ENCODE measurements around the gene CCDC117. TPM values are rescaled to one million over a fixed set of nuclear protein-coding genes. Genes with fewer than 3 reads are reported as not detected.
"Not testable (repeated sequence)": the region's sequence is repeated elsewhere in the genome, so short reads cannot be mapped to it uniquely, and the experiment has no call there.

Gene CCDC117
- total RNA-seq, 1 donor from 2014 or later, result 12.3 TPM

DNA sequence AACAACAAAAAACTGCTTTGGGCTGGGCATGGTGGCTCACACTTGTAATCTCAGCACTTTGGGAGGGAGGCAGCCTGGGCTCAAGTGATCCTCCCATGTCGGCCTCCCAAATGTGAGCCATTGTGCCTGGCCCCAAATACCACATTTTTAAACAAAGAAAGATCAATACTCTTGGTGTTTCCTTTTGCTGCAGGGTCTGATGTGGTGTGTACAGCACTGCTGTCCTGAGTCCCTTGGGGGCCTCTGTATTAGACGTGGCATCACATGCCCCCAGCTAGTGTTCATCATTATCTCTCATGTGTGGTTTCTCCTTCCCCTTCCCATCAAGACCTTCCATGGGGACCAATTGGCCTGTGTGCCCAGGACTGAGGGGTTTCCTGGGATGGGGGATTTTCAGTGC is 48.4 kb downstream of the CCDC117 start:
- intact Hi-C loops (cut with DNase I), result no loop called here
- DNase-seq (ENCODE audit: low spot score), result no peak

DNA sequence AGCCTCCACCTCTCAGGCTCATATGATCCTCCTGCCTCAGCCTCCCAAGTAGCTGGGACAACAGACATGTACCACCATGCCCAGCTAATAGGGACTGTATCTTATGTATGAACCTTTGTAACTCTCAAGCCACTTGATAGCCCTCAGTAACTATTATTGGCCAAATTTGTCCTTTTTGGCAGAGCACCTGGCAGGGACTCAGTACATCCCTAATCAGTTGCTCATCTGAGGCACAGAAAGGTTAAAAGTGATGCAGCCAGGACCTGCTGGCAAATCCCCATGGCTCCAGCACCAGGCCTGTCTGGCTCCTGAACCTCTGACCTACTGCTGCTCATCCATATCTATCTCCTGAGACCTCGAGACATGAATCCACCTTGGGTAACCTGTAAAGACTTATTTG is 49.0 kb downstream of the CCDC117 start:
- DNase-seq (ENCODE audit: low spot score), result no peak

DNA sequence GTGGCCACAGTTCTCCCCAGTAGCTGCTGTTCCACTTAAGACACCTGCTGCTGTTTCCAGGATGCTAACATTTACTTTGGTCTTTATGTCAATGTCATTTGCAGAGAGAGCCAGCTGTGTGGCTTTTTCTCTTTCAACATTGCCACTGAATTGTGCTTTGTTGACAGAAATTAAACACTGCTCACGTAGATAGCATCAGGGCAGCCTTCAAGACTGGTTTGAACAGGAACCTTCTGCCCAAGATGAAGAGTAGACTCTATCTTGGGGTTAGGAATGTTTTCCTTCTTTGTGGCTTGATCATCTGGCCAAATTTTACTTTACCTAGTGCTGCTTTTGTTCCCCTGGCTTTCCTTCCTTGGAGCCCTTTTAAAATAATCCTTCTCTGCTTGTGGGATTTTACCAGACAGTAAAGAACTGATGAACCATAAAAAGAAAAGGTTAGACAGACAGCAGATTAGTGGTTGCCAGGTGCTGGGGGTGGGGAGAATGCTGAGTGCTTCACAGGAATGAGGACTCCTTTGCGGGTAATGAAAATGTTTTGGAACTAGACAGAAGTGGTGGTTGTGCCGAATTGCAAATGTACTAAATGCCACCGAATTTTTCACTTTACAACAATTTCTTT is 50.5 kb downstream of the CCDC117 start:
- DNase-seq (ENCODE audit: low spot score), result no peak
- intact Hi-C loops (cut with DNase I), result no loop called here

More for the DNA sequence above, 49.0 kb downstream of the CCDC117 start:
- intact Hi-C loops (cut with DNase I), result no loop called here

DNA sequence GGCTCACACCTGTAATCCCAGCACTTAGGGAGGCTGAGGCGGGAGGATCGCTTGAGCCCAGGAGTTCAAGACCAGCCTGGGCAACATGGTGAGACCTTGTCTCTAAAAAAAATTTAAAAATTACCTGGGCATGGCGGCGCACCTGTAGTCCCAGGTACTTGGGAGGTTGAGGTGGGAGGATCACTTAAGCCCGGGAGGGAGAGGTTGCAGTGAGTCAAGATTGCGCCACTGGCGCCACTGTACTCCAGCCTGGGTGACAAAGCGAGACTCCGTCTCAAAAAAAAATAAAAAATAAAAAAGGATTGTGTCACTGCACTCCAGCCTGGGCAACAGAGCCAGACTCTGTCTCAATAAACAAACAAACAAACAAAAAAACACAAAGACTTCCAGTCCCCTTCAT is 52.0 kb downstream of the CCDC117 start:
- DNase-seq (ENCODE audit: low spot score); intact Hi-C loops (cut with DNase I): not testable (repeated sequence)

DNA sequence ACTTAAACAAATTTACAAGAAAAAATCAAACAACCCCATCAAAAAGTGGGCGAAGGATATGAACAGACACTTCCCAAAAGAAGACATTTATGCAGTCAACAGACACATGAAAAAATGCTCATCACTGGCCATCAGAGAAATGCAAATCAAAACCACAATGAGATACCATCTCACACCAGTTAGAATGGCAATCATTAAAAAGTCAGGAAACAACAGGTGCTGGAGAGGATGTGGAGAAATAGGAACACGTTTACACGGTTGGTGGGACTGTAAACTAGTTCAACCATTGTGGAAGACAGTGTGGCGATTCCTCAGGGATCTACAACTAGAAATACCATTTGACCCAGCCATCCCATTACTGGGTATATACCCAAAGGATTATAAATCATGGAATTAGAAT is 53.9 kb downstream of the CCDC117 start:
- intact Hi-C loops (cut with DNase I), result not testable (repeated sequence)

DNA sequence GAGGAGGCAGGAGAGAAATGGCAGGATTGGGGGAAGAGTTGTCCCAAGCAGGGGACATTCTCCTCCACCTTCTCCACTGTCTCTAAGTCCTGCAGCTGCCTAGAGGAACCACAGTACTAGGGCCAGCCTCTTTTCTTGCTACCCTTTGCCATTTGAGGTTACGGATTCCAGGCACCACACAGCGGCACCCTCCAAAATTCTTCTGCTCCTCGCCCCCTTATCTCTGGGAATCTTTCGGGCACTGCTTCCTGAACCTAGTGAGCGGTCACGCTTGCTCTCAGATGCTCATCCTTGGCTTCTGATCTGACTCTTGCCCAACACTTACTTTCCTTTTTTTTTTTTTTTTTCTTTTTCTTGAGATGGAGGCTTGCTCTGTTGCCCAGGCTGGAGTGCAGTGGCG is 54.4 kb downstream of the CCDC117 start:
- intact Hi-C loops (cut with DNase I), result no loop called here
- no peak for DNase-seq (ENCODE audit: low spot score)

More for the DNA sequence above, 53.9 kb downstream of the CCDC117 start:
- DNase-seq (ENCODE audit: low spot score), result not testable (repeated sequence)

DNA sequence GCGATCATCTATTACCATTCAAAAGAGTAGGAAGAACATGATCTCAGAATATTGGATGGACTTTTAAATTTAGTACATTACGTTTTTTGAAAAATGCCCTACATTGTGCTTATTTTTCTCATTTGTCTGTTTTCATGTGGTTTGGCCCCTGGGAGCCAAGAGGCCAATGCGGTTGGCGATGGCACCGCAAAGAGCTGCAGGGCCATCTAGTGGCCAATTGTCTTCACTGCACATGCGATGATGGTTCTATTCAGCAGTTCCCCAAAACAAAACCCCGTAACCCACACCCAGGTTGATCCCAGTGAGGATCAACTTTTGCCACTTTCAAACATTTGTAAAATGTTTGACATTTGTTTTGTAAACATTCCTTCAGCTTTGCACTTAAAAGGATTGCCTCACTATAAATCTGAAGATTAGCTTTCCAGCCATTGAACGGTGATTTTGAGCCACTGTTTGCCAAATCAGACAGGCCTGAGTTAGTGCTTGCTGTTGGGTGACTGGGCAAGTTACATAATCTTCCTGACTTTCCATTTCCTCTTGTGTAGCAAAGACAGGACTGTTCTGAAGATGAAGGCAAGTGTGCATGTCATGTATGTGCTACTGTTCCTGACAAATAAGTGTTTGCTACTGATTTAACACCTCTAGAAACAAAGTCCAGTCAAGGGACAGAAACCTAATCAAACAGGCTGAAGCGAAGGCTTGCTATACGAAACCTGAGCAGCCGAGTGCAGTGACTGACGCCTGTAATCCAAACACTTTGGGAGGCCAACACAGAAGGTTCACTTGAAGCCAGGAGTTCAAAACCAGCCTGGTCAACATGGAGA is 57.1 kb downstream of the CCDC117 start:
- DNase-seq (ENCODE audit: low spot score), result peak; percentile 81
- intact Hi-C loops (cut with DNase I), result loop anchor here (2.0 kb wide), 1 partner anchor 231 kb away; no protein-coding TSS in a partner anchor

DNA sequence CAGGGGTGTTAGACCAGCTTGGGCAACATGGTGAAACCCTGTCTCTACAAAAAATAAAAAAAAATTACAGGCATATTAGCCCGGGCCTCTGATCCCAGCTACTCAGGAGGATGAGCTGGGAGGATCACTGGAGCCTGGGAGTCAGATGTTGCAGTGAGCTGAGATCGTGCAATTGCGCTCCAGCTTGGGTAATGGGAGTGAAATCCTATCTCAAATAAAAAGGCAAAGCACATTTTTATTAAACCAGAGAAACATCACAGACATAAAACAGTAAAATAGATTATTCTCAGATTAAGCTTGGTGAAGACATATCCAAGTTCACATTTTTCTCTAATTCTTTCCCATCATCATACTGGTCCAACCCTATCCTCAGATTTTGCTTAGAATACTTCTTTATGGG is 57.9 kb downstream of the CCDC117 start:
- no peak for DNase-seq (ENCODE audit: low spot score)
- intact Hi-C loops (cut with DNase I), result loop anchor here (2.0 kb wide), 1 partner anchor 232 kb away; no protein-coding TSS in a partner anchor

DNA sequence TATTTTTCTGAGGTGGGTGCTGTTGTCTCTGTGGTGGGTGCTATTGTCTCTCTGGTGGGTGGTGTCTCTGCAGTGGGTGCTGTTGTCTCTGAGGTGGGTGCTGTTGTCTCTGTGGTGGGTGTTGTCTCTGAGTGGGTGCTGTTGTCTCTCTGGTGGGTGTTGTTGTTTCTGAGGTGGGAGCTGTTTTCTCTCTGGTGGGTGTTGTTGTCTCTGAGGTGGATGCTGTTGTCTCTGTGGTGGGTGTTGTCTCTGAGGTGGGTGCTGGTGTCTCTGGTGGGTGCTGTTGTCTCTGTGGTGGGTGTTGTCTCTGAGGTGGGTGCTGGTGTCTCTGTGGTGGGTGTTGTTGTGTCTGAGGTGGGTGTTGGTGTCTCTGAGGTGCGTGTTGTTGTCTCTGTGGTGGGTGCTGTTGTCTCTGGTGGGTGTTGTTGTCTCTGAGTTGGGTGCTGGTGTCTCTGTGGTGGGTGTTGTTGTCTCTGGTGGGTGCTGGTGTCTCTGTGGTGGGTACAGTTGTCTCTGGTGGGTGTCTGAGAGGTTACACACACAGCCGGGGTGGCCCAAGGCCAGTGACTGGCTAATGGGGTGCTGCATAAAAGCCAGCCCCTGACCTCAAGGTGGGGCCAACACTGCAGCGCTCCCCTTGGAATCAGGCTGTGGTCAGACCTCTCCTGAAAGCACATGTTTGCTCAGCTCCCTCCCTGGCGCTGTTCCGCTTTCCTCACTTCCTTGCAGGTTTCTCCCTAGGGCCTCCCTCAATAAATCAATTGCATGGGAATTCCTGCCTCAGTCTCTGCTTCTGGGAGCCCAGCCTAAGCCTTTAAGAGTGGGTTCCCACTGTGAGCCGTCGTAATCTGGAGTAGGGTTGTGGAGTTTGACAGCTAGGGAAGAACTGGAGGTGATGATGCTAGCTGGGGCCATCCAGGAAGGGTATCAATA is 58.9 kb downstream of the CCDC117 start:
- DNase-seq (ENCODE audit: low spot score), result no peak
- intact Hi-C loops (cut with DNase I), result loop anchor here (2.0 kb wide), 1 partner anchor 233 kb away; no protein-coding TSS in a partner anchor

DNA sequence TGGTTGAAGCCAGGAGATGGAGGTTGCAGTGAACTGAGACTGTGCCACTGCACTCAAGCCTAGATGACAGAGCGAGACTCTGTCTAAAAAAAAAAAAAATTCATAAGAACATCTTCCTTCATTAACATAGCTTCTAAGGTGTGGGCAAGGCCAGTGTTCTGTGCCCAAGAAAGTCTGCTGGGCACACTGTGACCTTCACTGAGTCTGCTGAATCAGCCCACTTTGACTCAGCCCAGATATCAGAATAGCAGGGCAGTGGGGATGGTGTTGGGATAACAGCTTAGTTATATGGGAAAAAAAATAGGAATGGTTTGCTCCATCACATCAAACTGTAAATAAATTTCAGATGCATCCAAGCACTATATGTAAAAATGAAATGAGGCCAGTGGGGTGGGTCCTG is 60.2 kb downstream of the CCDC117 start:
- DNase-seq (ENCODE audit: low spot score), result no peak
- intact Hi-C loops (cut with DNase I), result no loop called here

DNA sequence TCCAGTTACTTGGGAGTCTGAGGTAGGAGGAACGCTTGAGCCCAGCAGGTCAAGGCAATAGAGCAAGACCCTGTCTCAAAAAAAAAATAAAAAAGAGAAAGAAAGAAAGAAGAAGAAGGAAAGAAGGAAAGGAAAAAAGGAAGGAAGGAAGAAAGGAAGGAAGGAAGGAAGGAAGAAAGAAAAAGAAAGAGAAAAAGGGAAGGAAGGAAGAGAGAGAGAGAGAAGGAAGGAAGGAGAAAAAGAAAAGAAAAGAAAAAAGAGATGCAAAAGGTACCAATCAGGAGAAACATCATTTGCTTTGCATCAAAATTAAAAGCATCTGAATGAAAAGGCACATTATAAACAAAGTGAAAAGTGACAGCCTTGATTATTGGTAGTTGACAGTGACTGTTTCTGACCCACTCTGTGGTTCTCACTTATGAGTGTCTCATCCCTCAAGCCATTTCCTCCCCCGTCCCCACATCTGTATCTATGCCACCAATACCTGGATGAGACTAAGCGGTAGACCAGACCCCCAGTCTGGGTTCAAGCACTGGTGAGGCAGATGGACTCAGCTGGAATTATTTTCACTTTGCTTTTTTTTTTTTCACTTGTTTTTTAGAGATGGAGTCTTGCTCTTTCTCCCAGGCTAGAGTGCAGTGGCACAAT is 60.9 kb downstream of the CCDC117 start:
- DNase-seq (ENCODE audit: low spot score), result no peak
- intact Hi-C loops (cut with DNase I), result no loop called here

DNA sequence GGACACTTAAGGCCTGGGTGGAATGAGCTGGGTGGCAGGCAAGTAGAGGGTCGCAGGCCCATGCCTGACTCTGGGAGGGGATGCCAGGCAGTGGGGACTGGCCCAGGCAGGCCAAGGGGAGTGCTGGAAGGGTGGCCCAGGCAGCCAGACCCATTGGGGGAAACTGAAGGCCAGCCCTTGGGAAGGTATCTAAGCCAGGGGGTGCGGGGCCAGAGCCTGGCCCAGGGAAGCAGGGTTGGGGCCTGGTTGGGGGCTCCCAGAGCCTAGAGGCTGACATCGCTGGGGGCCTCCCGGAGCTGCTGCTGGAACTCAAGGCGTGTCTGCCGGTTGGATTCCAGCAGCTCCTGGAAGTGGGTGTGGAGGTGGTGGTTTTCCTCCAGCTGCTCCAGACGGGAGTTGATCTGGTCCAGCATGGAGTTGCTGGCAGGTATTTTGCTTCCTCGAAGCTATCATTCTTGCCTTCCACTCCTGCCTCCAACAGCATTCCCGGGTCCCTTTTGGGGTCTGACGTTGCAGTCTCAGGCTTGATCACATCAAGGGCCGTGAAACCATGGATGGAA is 63.2 kb downstream of the CCDC117 start:
- intact Hi-C loops (cut with DNase I), result no loop called here

DNA sequence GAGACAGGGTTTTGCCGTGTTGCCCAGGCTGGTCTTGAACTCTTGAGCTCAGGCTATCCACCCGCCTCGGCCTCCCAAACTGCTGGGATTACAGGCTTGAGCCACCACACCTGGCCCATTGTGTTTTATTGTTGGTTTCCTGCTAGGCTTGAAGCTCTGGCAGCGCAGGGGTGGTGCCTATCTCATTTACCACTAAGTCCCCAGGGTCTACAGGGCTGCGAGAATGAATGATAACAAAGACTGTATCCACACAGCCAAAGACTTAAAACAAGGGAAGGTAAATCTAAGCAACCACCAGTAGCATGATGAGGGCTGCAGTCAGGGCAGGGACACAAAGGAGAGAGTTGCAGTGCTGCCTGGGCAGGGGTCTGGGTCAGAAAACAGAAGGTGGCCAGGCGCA is 65.1 kb downstream of the CCDC117 start:
- intact Hi-C loops (cut with DNase I), result no loop called here
- DNase-seq (ENCODE audit: low spot score), result no peak

More for the DNA sequence above, 63.2 kb downstream of the CCDC117 start:
- no peak for DNase-seq (ENCODE audit: low spot score)

Other genes with a start within 250 kb of the CCDC117 start
- 19.1 TPM for gene TTC28, start 92.9 kb upstream of the CCDC117 start, total RNA-seq
- 2.2 TPM for gene CHEK2, start 30.9 kb upstream of the CCDC117 start, total RNA-seq
- 10.0 TPM for gene HSCB, start 30.7 kb upstream of the CCDC117 start, total RNA-seq
- gene XBP1, start 27.9 kb downstream of the CCDC117 start, total RNA-seq, result 81.2 TPM
- gene ZNRF3, start 110.9 kb downstream of the CCDC117 start, total RNA-seq, result 4.8 TPM